HL-60/S4 (cell line): ENCODE results near the gene C2orf72.
"Not testable (repeated sequence)": the region's sequence is repeated elsewhere in the genome, so short reads cannot be mapped to it uniquely, and the experiment has no call there.

ENCODE experiments used
- in situ Hi-C: fragments of 300-500 bp; cut with MboI; formaldehyde crosslinking; loops from 2 replicates; pipeline ENCODE4 v1.14.3; 2022; ENCODE audit warnings: low sequenced_read_pairs

The C2orf72 gene

GRCh38 chr2:231037202-231037730, at the start of gene C2orf72:
Gene C2orf72, plus strand, starts transcription at chr2:231037523. Its CDS starts 43 bp downstream, at chr2:231037566.
- in situ Hi-C loops, result no loop called here

- in situ Hi-C loops, result loop anchor here (5.0 kb wide), 1 partner anchor 167 kb away; no protein-coding TSS in a partner anchor
These were observed 47.6 kb upstream of the C2orf72 start for GRCh38 chr2:230989731-230990130.

- in situ Hi-C loops, result no loop called here
These were observed 47.0 kb upstream of the C2orf72 start for GRCh38 chr2:230990131-230990898.

GRCh38 chr2:230990899-230991150, 46.5 kb upstream of the C2orf72 start:
- in situ Hi-C loops, result no loop called here

GRCh38 chr2:230991598-230991997, 45.7 kb upstream of the C2orf72 start:
- in situ Hi-C loops, result no loop called here

- in situ Hi-C loops, result no loop called here
These were observed 41.5 kb upstream of the C2orf72 start, which contains the start of gene SPATA3 for GRCh38 chr2:230995821-230996220. Gene SPATA3, plus strand, starts transcription at chr2:230996121. Its CDS starts 113 bp downstream, at chr2:230996234.

- in situ Hi-C loops, result no loop called here
These were observed 40.7 kb upstream of the C2orf72 start for GRCh38 chr2:230996661-230997060.

GRCh38 chr2:230998882-230999281, 38.4 kb upstream of the C2orf72 start:
- in situ Hi-C loops, result no loop called here

GRCh38 chr2:230999477-230999876, 37.8 kb upstream of the C2orf72 start:
- in situ Hi-C loops, result no loop called here

GRCh38 chr2:231000211-231000904, 37.0 kb upstream of the C2orf72 start:
- in situ Hi-C loops, result no loop called here

- in situ Hi-C loops, result no loop called here
These were observed 36.3 kb upstream of the C2orf72 start for GRCh38 chr2:231001036-231001435.

- in situ Hi-C loops, result no loop called here
These were observed 35.4 kb upstream of the C2orf72 start for GRCh38 chr2:231001921-231002320.

- in situ Hi-C loops, result no loop called here
These were observed 34.7 kb upstream of the C2orf72 start for GRCh38 chr2:231002641-231003040.

GRCh38 chr2:231003186-231003585, 34.1 kb upstream of the C2orf72 start:
- in situ Hi-C loops, result no loop called here

GRCh38 chr2:231004930-231005329, 32.4 kb upstream of the C2orf72 start:
- in situ Hi-C loops, result not testable (repeated sequence)

GRCh38 chr2:231007286-231008098, 29.8 kb upstream of the C2orf72 start:
- in situ Hi-C loops, result no loop called here

GRCh38 chr2:231008131-231008530, 29.2 kb upstream of the C2orf72 start:
- in situ Hi-C loops, result no loop called here

GRCh38 chr2:231009236-231009919, 27.9 kb upstream of the C2orf72 start:
- in situ Hi-C loops, result no loop called here

GRCh38 chr2:231010201-231010730, 27.1 kb upstream of the C2orf72 start:
- in situ Hi-C loops, result no loop called here

- in situ Hi-C loops, result no loop called here
These were observed 25.8 kb upstream of the C2orf72 start for GRCh38 chr2:231011526-231011925.
